CD4-positive, alpha-beta T cell treated with Interleukin-4 for 1 hour (primary cell): Measurements from ENCODE around the gene BPIFA1.

Source experiments
- DNase-seq, 2 donors: peaks; one replicate each; pipeline ENCODE4 v3.0.0-alpha.2; 2020 to 2022

The BPIFA1 gene

GRCh38 chr20:33279261-33279910, 43.6 kb downstream of the BPIFA1 start:
- DNase-seq = no peak

- DNase-seq = no peak
Measured at GRCh38 chr20:33280000-33280680, 44.3 kb downstream of the BPIFA1 start.

- DNase-seq = no peak
Measured at GRCh38 chr20:33280775-33281174, 45.0 kb downstream of the BPIFA1 start.

GRCh38 chr20:33281550-33282146, 45.9 kb downstream of the BPIFA1 start:
- DNase-seq = no peak

GRCh38 chr20:33282196-33282934, 46.6 kb downstream of the BPIFA1 start:
- no peak for DNase-seq

- DNase-seq = no peak
Measured at GRCh38 chr20:33282991-33283555, 47.3 kb downstream of the BPIFA1 start, which contains the start of gene BPIFB1. Gene BPIFB1, plus strand, starts transcription at chr20:33283214. Its CDS starts 2,860 bp downstream, at chr20:33286074.

GRCh38 chr20:33284284-33284683, 48.5 kb downstream of the BPIFA1 start:
- no peak for DNase-seq

GRCh38 chr20:33284937-33285336, 49.1 kb downstream of the BPIFA1 start:
- DNase-seq = no peak

GRCh38 chr20:33285861-33286495, 50.2 kb downstream of the BPIFA1 start:
- no peak for DNase-seq

GRCh38 chr20:33287884-33288283, 52.1 kb downstream of the BPIFA1 start:
- no peak for DNase-seq

- DNase-seq = no peak
Measured at GRCh38 chr20:33290852-33291251, 55.1 kb downstream of the BPIFA1 start.

GRCh38 chr20:33291416-33291815, 55.6 kb downstream of the BPIFA1 start:
- no peak for DNase-seq

- peak; percentile 43 to 59 for DNase-seq
Measured at GRCh38 chr20:33291830-33292355, 56.1 kb downstream of the BPIFA1 start.
